LNCAP (cell line): ENCODE results near the gene ACR.

Experiments
- TF ChIP-seq, protein P1 (sequence below): fragments of 450-650 bp; IDR thresholded peaks from 2 replicates; pipeline ENCODE4 v1.5.1; 2017; ENCODE audit warnings: mild to moderate bottlenecking

The ACR gene

GRCh38 chr22:50710886-50711285 lies 27.1 kb upstream of the ACR start:
- TF ChIP-seq, protein P1, sequence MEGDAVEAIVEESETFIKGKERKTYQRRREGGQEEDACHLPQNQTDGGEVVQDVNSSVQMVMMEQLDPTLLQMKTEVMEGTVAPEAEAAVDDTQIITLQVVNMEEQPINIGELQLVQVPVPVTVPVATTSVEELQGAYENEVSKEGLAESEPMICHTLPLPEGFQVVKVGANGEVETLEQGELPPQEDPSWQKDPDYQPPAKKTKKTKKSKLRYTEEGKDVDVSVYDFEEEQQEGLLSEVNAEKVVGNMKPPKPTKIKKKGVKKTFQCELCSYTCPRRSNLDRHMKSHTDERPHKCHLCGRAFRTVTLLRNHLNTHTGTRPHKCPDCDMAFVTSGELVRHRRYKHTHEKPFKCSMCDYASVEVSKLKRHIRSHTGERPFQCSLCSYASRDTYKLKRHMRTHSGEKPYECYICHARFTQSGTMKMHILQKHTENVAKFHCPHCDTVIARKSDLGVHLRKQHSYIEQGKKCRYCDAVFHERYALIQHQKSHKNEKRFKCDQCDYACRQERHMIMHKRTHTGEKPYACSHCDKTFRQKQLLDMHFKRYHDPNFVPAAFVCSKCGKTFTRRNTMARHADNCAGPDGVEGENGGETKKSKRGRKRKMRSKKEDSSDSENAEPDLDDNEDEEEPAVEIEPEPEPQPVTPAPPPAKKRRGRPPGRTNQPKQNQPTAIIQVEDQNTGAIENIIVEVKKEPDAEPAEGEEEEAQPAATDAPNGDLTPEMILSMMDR = no peak

DNA sequence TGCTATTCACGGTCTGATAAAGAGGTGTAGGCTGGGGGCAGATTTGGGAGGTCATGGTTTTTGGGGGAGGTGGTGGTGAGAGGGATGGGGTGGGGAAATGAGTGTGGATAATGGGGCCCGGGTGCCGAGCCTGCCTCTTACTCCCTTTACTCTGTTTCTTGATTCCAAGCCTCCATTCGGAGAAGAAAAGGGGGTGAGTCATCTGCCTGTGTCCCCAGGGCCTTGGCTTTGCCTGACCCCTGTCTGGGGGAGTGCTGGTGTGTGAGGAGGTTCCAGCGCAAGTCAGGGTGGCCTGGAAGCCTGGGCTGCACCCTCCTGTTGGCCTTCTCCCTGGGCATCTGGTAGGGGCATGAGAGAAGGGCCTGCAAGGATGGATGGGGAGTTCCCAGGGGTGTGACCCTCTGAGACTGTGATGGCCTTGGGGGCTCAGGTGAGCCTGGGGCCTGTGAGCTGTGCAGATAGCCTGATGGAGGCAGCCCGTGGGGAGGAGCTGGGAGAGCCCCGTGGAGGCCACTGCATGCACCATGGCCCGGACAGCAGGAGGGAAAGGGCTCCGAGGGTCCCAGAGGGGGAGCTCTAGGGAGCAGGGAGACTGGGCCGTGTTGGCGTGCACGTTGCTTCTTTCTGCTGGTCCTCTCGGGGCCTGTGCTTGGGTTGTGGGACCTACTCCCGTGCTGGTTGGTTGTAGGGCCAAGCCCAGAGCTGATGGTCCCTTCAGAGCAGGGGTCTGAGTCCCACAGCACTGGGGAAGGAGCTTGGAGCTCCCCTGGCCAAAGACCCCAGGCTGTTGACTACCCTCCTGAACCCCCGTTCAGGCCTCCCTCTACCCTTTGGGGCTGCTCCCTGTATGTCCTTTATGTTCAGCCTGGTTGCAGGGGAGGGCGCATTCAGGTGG lies 26.3 kb upstream of the ACR start:
- TF ChIP-seq, protein P1 = no peak

- TF ChIP-seq, protein P1 = no peak
Measured at GRCh38 chr22:50712341-50713007, 25.5 kb upstream of the ACR start.

- TF ChIP-seq, protein P1 = no peak
Measured at GRCh38 chr22:50713008-50713385, 25.0 kb upstream of the ACR start.

DNA sequence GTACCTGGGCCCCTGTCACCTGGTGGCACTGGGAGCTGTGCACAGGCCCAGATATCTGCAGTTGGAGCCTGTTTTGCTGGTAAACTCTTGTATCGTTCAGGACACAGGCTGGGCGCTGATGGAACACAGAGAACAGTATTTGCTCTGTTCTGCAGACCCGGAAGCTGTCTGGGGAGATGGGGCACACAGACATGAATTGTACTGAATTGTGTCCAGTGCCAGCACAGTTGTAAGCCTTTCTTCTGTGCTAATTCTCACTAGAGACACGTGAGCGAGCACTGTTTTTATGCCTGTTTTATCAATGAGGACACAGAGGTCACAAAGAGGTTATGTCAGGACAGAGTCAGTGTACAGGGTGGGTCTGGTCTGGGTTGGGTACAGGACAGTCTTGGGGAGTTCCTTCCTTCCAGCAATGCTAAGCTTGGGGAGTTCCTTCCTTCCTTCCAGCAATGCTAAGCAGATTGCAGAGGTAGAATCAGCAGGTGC lies 24.4 kb upstream of the ACR start:
- TF ChIP-seq, protein P1 = no peak

- TF ChIP-seq, protein P1 = no peak
Measured at GRCh38 chr22:50714150-50714549, 23.9 kb upstream of the ACR start.

GRCh38 chr22:50714631-50715179 lies 23.3 kb upstream of the ACR start:
- TF ChIP-seq, protein P1 = no peak
